B cell (primary cell): ENCODE measurements around the gene RASAL3. TPM values are rescaled to one million over a fixed set of nuclear protein-coding genes. Genes with fewer than 3 reads are reported as not detected.
A peak's percentile ranks its signal among the peaks of the same experiment; 100 is the strongest.

Experiments
- ATAC-seq: fragments of 200-7000 bp; cut with Tn5 transposase; one replicate; pipeline ENCODE4 v1.10.0; 2021; ENCODE audit warnings: low read depth, mild to moderate bottlenecking, moderate number of reproducible peaks, moderate library complexity
- CTCF ChIA-PET: fragments of 350-600 bp; sonication (Branson Sonifier 250); formaldehyde crosslinking; loops from one replicate; lab custom pipeline; 2021; ENCODE audit warnings: antibody characterized with exemption, inconsistent platforms; lab: Charles Lee
- POLR2A ChIA-PET: fragments of 350-600 bp; sonication (Branson Sonifier 250); formaldehyde crosslinking; loops from one replicate; lab custom pipeline; 2021; ENCODE audit warnings: antibody characterized with exemption; lab: Charles Lee
- DNase-seq: peaks from one replicate; pipeline ENCODE4 v3.0.0; 2013
- H2AFZ ChIP-seq: 2 replicates; pipeline ENCODE4 v1.6.1; 2012; ENCODE audit warnings: mild to moderate bottlenecking, low read depth, low read length; ENCODE audit not compliant: insufficient read depth, poor library complexity, severe bottlenecking
- H3K27ac ChIP-seq, 2 donors: 1 replicate in 1 of 2; 2 replicates in 1 of 2; pipeline ENCODE4 v1.5.1; 2012 to 2013; ENCODE audit warnings: low read length in 2 of 2, mild to moderate bottlenecking in 2 of 2, moderate library complexity in 1 of 2
- H3K27me3 ChIP-seq, 4 experiments: fragments of 200-600 bp in 1 of 4; sonication (generic) in 1 of 4; replicated peaks in 1 of 4; 1 replicate in 2 of 4; 2 replicates in 2 of 4; pipeline versions ENCODE4 v1.6.1 to v1.7.0; 2013 to 2016; ENCODE audit warnings: low read length in 3 of 4, mild to moderate bottlenecking in 2 of 4, mixed read lengths in 1 of 4, moderate library complexity in 1 of 4; ENCODE audit not compliant: insufficient read depth in 4 of 4, control insufficient read depth in 3 of 4; ENCODE audit errors: control extremely low read depth in 1 of 4
- H3K36me3 ChIP-seq, 2 experiments: replicated peaks in 1 of 2; 1 replicate in 1 of 2; 2 replicates in 1 of 2; pipeline versions ENCODE4 v1.6.1 to v1.7.1; 2013; ENCODE audit warnings: low read length in 1 of 2; ENCODE audit not compliant: insufficient read depth in 2 of 2, control insufficient read depth in 1 of 2; ENCODE audit errors: control extremely low read depth in 1 of 2, extremely low read depth in 1 of 2
- H3K4me1 ChIP-seq, 2 donors: fragments of 200-600 bp in 1 of 2; sonication (generic) in 1 of 2; 1 replicate in 1 of 2; 2 replicates in 1 of 2; pipeline versions ENCODE4 v1.5.1 to v1.6.1; 2013 to 2017; ENCODE audit warnings: low read length in 2 of 2; ENCODE audit not compliant: control insufficient read depth in 2 of 2, insufficient read depth in 2 of 2
- H3K4me2 ChIP-seq: replicated peaks from 2 replicates; pipeline ENCODE3; 2012; ENCODE audit warnings: mild to moderate bottlenecking, low read depth, low read length; ENCODE audit not compliant: poor library complexity, severe bottlenecking
- H3K4me3 ChIP-seq, 5 experiments: fragments of 200-600 bp in 1 of 5; sonication (generic) in 1 of 5; 1 replicate in 3 of 5; 2 replicates in 2 of 5; pipeline versions ENCODE4 v1.5.1 to v1.7.0; 2011 to 2016; ENCODE audit warnings: low read length in 4 of 5, mild to moderate bottlenecking in 4 of 5, low read depth in 2 of 5, control low read depth in 1 of 5, moderate library complexity in 1 of 5; ENCODE audit not compliant: insufficient read depth in 1 of 5; ENCODE audit errors: control extremely low read depth in 1 of 5, extremely low read depth in 1 of 5
- H3K79me2 ChIP-seq: fragments of 200-600 bp; sonication (generic); one replicate; pipeline ENCODE4 v1.6.0; 2016; ENCODE audit warnings: low read length; ENCODE audit not compliant: control insufficient read depth, insufficient read depth
- H3K9ac ChIP-seq: fragments of 200-600 bp; sonication (generic); 2 replicates; pipeline ENCODE4 v1.6.1; 2017; ENCODE audit warnings: mild to moderate bottlenecking, low read length, moderate library complexity
- H3K9me3 ChIP-seq, 3 donors: one replicate each; pipeline versions ENCODE4 v1.6.1 to v1.7.1; 2013; ENCODE audit warnings: low read length in 2 of 3; ENCODE audit not compliant: control insufficient read depth in 2 of 3, insufficient read depth in 1 of 3; ENCODE audit errors: control extremely low read depth in 1 of 3
- H4K20me1 ChIP-seq: 2 replicates; pipeline ENCODE4 v1.6.0; 2012; ENCODE audit warnings: mild to moderate bottlenecking, low read length; ENCODE audit not compliant: insufficient read depth, control insufficient read depth, poor library complexity, severe bottlenecking
- H3K27ac Mint-ChIP-seq: one replicate; pipeline ENCODE4 v1.8.0; 2021; ENCODE audit warnings: mixed read lengths
- H3K27me3 Mint-ChIP-seq: one replicate; pipeline ENCODE4 v1.8.0; 2021; ENCODE audit warnings: mixed read lengths
- H3K4me1 Mint-ChIP-seq: one replicate; pipeline ENCODE4 v1.8.0; 2021; ENCODE audit warnings: mixed read lengths
- H3K4me3 Mint-ChIP-seq: one replicate; pipeline ENCODE4 v1.8.0; 2021; ENCODE audit warnings: mixed read lengths
- H3K9me3 Mint-ChIP-seq: one replicate; pipeline ENCODE4 v1.8.0; 2022; ENCODE audit warnings: mixed read lengths; ENCODE audit not compliant: insufficient read depth
- CTCF ChIP-seq: fragments of 200-600 bp; IDR thresholded peaks from one replicate; pipeline ENCODE4 v1.8.0; 2022; ENCODE audit warnings: antibody characterized with exemption, mild to moderate bottlenecking
- EZH2 ChIP-seq: IDR thresholded peaks from 2 replicates; pipeline ENCODE4 v1.6.1; 2012; ENCODE audit warnings: borderline replicate concordance, low read depth, mild to moderate bottlenecking, moderate library complexity, low read length; ENCODE audit not compliant: insufficient read depth, poor library complexity, severe bottlenecking
- WGBS: methylation state at CpG from one replicate; pipeline ENCODE4 v1.1.5; 2013; ENCODE audit warnings: missing lambda C conversion rate; ENCODE audit not compliant: insufficient coverage; 5-methylcytosine and 5-hydroxymethylcytosine counted together
- intact Hi-C: fragments of 100-400 bp; cut with micrococcal nuclease; formaldehyde crosslinking; loops from one replicate; pipeline ENCODE4 v1.10.0; 2022
- polyA plus RNA-seq: library from polyadenylated mRNA; depleted of rRNA; stranded (reverse); fragments of >200 nt; gene quantifications from 2 replicates; pipeline ENCODE4 v1.2.3, GENCODE V29; 2012
- total RNA-seq, 2 donors: library from RNA; stranded (reverse); fragments of 120-200 nt in 1 of 2; gene quantifications; 1 replicate in 1 of 2; 2 replicates in 1 of 2; pipeline versions ENCODE4 v1.2.3 to v1.2.4, GENCODE V29; 2013 to 2022

The RASAL3 gene
- total and polyA plus RNA-seq, 2 donors (not counting 1 experiment from before 2014, with no cell fraction given) = 95.3 to 154 TPM

GRCh38 chr19:15450528-15450890 is 13.8 kb downstream of the RASAL3 start:
- Mint-ChIP-seq H3K4me1 (peaks cover 12% of the 10 kb centered on the region), H3K27ac (peak overlapping the region; percentile 92), H3K27me3 (no peaks in the 10 kb centered on the region), H3K9me3 (no peaks in the 10 kb centered on the region), H3K4me3 (peak overlapping the region; percentile 85)
- H3K79me2 ChIP-seq = peaks cover 6% of the 10 kb centered on the region
- 100% methylated on average over 1 of the region's 1 CpG for WGBS
- H3K9ac ChIP-seq = no peak overlapping the region
- H3K4me3 ChIP-seq = no peak overlapping the region
- ATAC-seq = no peak
- intact Hi-C loops = loop anchor here (1.0 to 2.0 kb wide), 3 partner anchors 14 to 31 kb away; partner anchors contain the start of gene RASAL3
- TF ChIP-seq CTCF (no peak), EZH2 (no peak)
- H3K4me2 ChIP-seq = no peak overlapping the region
- H2AFZ ChIP-seq = peak overlapping the region; percentile 47
- peaks cover 0 to 4% (median 0%) of the 10 kb centered on the region in 3 donors for H3K9me3 ChIP-seq
- peaks cover 6 to 33% of the 10 kb centered on the region in 2 experiments for H3K36me3 ChIP-seq
- peaks cover 8 to 17% of the 10 kb centered on the region in 2 donors for H3K4me1 ChIP-seq
- H3K27ac ChIP-seq = peak overlapping the region; percentile 73 to 81
- ChIA-PET POLR2A (interaction anchor here (0.8 kb wide), 1 partner anchor 31 kb away, joined by 3 read pairs; the partner anchor contains the start of gene AKAP8L), CTCF (interaction anchor here (0.8 to 1.3 kb wide), 4 partner anchors 13 to 104 kb away, joined by 3 to 4 read pairs (median 3); partner anchors contain the start of gene AKAP8L)
- H4K20me1 ChIP-seq = peaks cover 11% of the 10 kb centered on the region
- no peak for DNase-seq
- no peaks in the 10 kb centered on the region for H3K27me3 ChIP-seq
